ENCODE results near the gene AATF. TPM values are rescaled to one million over a fixed set of nuclear protein-coding genes. Genes with fewer than 3 reads are reported as not detected.

Gene AATF
- total RNA-seq, 4 donors from 2014 or later: 30.3 to 50.5 (median 40.9) TPM

GRCh38 chr17:36945959-36946725 lies 2.6 kb upstream of the AATF start:
- Histone ChIP-seq H3K27ac (no peak overlapping the region), H3K4me3 (no peak overlapping the region), H3K27me3 (peaks cover 66 to 69% (median 68%) of the 10 kb centered on the region in 3 donors), H3K9me3 (no peaks in the 10 kb centered on the region), H3K36me3 (no peaks in the 10 kb centered on the region), H3K4me1 (peaks cover 15 to 27% of the 10 kb centered on the region in 2 donors)
- no peak for TF ChIP-seq POLR2A (IDR thresholded peaks at IDR 0.05)
- TF ChIP-seq CTCF (IDR thresholded peaks at IDR 0.05 in 4 of 5, conservative IDR thresholded peaks at IDR 0.05 in 1 of 5): no peak
- no peak for DNase-seq
- ATAC-seq: no peak
- intact Hi-C loops (cut with DNase I; ENCODE audit: low total_unique reads): loop anchor here (5.0 kb wide), 5 partner anchors 101 to 461 kb away; partner anchors contain the start of genes ACACA, MRM1, MYO19 and PIGW
- in situ Hi-C loops (cut with MboI; ENCODE audit: low sequenced_read_pairs in 4 of 4): loop anchor here in 1 of 4 donors (25.0 kb wide), 1 partner anchor 309 kb away; no protein-coding TSS in a partner anchor

- no peak for DNase-seq
- no peak overlapping the region for H3K4me3 ChIP-seq
- in situ Hi-C loops (cut with MboI; ENCODE audit: low sequenced_read_pairs in 4 of 4): loop anchor here in 1 of 4 donors (25.0 kb wide), 1 partner anchor 309 kb away; no protein-coding TSS in a partner anchor
- H3K4me1 ChIP-seq: peaks cover 15 to 27% of the 10 kb centered on the region in 2 donors
- no peaks in the 10 kb centered on the region for H3K9me3 ChIP-seq
- peaks cover 0 to 4% of the 10 kb centered on the region in 2 donors for H3K36me3 ChIP-seq
- ATAC-seq: no peak
- TF ChIP-seq CTCF (IDR thresholded peaks at IDR 0.05 in 4 of 5, conservative IDR thresholded peaks at IDR 0.05 in 1 of 5) (no peak), POLR2A (IDR thresholded peaks at IDR 0.05) (no peak)
- peaks cover 60 to 63% (median 63%) of the 10 kb centered on the region in 3 donors for H3K27me3 ChIP-seq
- intact Hi-C loops (cut with DNase I; ENCODE audit: low total_unique reads): loop anchor here (5.0 kb wide), 5 partner anchors 101 to 461 kb away; partner anchors contain the start of genes ACACA, MRM1, MYO19 and PIGW
- H3K27ac ChIP-seq: no peak overlapping the region
Observed at GRCh38 chr17:36946726-36947091, 2.0 kb upstream of the AATF start.

GRCh38 chr17:36947922-36948716 lies 635 bp upstream of the AATF start:
- ATAC-seq (peak; percentile 53 to 59), DNase-seq (no peak)
- peak overlapping the region; percentile 68 to 96 (median 86) for H3K4me3 ChIP-seq
- H3K27ac ChIP-seq: peak overlapping the region; percentile 78 to 92 (median 84)
- peaks cover 46 to 49% (median 49%) of the 10 kb centered on the region in 3 donors for H3K27me3 ChIP-seq
- H3K36me3 ChIP-seq: peaks cover 0 to 18% of the 10 kb centered on the region in 2 donors
- in situ Hi-C loops (cut with MboI; ENCODE audit: low sequenced_read_pairs in 4 of 4): loop anchor here in 1 of 4 donors (25.0 kb wide), 1 partner anchor 311 kb away; no protein-coding TSS in a partner anchor
- peaks cover 15 to 19% of the 10 kb centered on the region in 2 donors for H3K4me1 ChIP-seq
- intact Hi-C loops (cut with DNase I; ENCODE audit: low total_unique reads): loop anchor here (1.0 to 5.0 kb wide), 6 partner anchors 99 to 459 kb away; partner anchors contain the start of genes ACACA, MRM1, MYO19 and PIGW
- TF ChIP-seq POLR2A (IDR thresholded peaks at IDR 0.05): no peak
- TF ChIP-seq CTCF (IDR thresholded peaks at IDR 0.05 in 4 of 5, conservative IDR thresholded peaks at IDR 0.05 in 1 of 5): no peak
- H3K9me3 ChIP-seq: no peaks in the 10 kb centered on the region

GRCh38 chr17:36949461-36949927 lies 740 bp downstream of the AATF start:
- H3K4me1 ChIP-seq: peaks cover 15 to 19% of the 10 kb centered on the region in 2 donors
- no peak for DNase-seq
- TF ChIP-seq CTCF (IDR thresholded peaks at IDR 0.05 in 4 of 5, conservative IDR thresholded peaks at IDR 0.05 in 1 of 5) (no peak), POLR2A (IDR thresholded peaks at IDR 0.05) (no peak)
- ATAC-seq: peak; percentile 36 to 42
- H3K27me3 ChIP-seq: peaks cover 32 to 35% (median 35%) of the 10 kb centered on the region in 3 donors
- H3K4me3 ChIP-seq: peak overlapping the region; percentile 68 to 96 (median 86)
- in situ Hi-C loops (cut with MboI; ENCODE audit: low sequenced_read_pairs in 4 of 4): loop anchor here in 1 of 4 donors (25.0 kb wide), 1 partner anchor 312 kb away; no protein-coding TSS in a partner anchor
- H3K9me3 ChIP-seq: no peaks in the 10 kb centered on the region
- H3K36me3 ChIP-seq: peaks cover 0 to 32% of the 10 kb centered on the region in 2 donors
- intact Hi-C loops (cut with DNase I; ENCODE audit: low total_unique reads): loop anchor here (5.0 kb wide), 5 partner anchors 98 to 458 kb away; partner anchors contain the start of genes ACACA, MRM1, MYO19 and PIGW
- peak overlapping the region; percentile 78 to 92 (median 84) for H3K27ac ChIP-seq

All from gastrocnemius medialis (tissue), 4 donors.